Measurements from ENCODE around the gene NEMP2. TPM values are rescaled to one million over a fixed set of nuclear protein-coding genes. Genes with fewer than 3 reads are reported as not detected.

Gene NEMP2
- total RNA-seq, 1 donor from 2014 or later, result 8.2 TPM

DNA sequence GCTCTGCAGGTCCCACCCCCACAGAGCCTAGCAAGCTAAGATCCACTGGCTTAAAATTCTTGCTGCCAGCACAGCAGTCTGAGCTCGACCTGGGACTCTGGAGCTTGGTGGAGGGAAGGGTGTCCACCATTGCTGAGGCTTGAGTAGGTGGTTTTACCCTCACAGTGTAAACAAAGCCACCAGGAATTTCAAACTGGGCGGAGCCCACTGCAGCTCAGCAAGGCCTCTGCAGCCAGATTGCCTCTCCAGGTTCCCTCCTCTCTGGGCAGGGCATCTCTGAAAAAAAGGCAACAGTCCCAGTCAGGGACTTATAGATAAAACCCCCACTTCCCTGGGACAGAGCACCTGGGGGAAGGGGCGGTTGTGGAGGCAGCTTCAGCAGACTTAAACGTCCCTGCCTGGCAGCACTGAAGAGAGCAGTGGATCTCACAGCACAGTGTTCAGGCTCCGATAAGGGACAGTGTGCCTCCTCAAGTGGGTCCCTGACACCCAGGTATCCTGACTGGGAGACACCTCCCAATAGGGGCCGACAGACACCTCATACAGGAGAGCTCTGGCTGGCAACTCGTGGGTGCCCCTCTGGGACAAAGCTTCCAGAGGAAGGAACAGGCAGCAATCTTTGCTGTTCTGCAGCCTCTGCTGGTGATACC, 20.0 kb upstream of the NEMP2 start:
- DNase-seq (ENCODE audit: low spot score), result no peak

DNA sequence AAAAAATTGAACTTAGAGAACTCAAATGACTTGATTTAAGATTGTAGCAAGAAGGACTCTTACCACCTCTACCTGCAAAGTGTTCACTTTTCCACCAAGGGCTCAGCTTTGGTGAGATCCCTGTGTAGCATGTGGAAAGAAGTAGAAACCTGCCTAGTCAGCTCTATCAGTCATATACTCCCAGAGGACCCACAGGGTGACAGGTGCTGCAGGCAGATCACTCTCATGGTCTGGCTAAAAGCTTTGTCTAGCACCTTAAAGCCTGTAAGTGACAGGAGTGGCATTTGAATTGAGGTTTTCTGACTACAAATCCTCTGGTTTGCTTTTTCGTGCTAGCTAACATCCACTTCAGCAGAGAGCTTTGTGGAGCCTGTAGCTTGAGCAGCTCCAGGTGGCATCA, 18.7 kb upstream of the NEMP2 start:
- DNase-seq (ENCODE audit: low spot score), result no peak

DNA sequence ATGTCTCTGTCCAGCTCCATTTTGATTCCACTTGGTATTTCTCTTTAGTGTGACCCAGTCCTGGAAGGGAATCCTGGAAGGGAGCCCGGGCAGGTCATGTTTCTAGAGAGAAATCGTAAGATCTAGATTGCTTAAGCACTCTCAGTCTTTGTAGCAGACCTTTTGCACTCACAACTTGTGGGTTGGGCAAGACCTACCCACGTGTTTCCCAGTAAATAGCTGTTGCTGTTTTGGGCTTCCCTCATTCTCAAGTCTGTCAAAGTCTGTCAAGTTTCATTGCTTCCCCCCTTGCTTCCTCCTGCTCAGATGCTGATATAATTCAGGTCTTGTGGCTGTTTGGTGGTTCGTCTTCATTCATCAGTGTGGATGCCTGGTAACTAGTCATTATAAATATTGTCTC, 17.4 kb upstream of the NEMP2 start:
- no peak for DNase-seq (ENCODE audit: low spot score)

- no peak for DNase-seq (ENCODE audit: low spot score)
These were observed 15.6 kb upstream of the NEMP2 start for GRCh38 chr2:190550137-190550536.

DNA sequence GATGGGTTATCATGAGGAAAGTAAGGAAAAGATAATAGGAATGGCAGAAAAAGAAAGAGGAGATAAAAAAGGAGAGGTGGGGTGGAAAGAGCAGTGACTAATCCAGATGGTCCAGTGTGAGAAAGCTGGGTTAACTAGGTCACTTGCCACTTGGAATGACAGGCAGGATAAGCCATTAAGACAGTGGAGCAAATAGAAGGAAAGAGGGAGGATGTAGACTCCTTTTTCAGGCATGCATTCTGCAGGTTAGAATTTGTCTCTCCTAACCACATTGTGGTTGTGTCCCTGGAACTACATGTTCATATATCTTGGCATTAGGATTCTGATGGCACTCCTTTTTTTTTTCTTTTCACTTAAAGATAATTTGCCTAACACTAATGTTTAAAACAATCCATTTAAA, 13.4 kb upstream of the NEMP2 start:
- DNase-seq (ENCODE audit: low spot score), result no peak

DNA sequence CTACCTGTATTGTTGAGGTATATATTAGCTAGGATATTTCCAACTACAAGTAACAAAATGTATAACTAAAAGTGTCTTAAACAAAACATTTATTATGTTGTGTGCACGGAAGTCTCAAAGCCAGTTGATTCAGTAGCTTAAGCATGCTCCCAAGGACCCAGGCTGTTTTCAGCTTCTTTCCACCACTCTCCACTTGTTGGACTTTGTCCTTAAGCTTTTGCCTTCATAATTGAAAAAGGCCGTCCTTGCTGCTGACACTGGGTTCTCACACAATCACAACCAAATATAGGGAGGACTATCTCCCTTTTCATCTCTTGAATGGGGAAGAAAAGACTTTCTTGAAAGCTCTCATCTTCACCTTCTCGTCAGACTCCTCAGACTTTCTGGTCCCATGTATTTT, 12.2 kb upstream of the NEMP2 start:
- no peak for DNase-seq (ENCODE audit: low spot score)

DNA sequence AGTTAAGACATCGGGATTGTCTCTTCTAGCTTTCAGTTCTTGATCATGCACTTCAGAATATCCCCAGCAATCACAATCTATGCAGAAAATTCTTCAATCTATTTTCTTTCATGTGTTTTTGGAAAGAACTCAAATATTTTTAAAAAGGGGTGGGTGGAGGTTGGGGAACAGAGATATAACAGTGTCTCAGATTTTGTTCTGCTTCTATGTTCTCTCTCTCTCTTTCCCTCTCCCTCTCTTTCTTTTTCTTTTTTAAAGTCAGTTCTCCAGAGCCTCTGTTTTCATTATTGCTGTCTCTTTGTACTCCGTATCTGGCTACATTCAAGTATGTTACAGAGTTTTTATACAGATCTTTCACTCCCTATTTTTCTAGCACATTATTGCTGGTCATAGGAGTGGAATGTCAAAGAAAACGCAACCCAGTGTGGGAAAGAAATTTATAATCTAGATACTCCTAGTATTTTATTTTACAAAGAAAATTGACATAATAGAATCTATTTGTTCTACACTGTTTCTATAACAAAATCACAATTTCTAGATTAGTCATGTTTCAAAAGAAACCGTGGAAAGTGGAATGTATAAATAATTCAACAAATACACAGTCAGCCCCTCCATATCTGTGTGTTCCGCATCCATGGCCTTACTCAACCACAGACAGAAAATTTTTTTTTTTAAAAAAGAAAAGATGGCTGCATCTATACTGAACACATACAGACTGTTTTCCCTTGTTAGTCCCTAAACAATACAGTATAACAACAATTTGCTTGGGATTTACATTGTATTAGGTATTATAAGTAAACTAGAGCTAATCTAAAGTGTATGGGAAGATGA, 11.2 kb upstream of the NEMP2 start:
- DNase-seq (ENCODE audit: low spot score), result no peak

DNA sequence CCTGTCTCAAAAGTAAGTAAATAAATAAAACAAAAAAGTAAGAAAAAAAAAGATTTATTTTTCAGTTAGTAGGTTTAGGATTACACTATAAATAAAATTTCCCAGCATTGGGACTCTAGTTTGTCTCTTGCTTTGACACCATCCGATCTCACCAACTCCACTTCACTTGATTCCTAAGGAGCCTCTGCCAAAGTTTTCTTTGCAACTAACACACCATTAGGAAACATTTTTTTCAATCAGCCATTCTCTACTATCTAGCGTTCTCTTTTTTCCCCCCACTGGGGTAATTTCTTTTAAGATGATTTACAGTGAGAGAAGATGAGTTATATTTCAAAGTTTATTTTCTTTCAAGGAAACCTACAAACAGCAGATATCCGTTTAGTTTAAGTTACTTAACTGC, 10.6 kb upstream of the NEMP2 start:
- no peak for DNase-seq (ENCODE audit: low spot score)

DNA sequence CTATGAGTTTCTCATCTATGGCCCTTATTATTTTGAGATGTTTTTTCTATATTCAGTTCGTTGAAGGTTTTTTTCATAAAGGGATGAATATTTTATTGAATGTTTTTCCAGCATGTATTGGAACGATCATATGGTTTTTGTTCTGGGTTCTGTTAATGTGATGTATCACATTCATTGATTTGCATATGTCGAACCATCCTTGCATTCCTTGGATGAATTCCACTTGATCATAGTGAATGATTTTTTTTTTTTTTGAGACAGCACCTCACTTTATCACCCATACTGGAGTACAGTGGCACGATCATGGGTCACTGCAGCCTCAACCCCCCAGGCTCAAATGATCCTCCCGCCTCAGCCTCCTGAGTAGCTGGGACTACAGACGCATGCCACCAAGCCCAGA, 5.5 kb upstream of the NEMP2 start:
- no peak for DNase-seq (ENCODE audit: low spot score)

DNA sequence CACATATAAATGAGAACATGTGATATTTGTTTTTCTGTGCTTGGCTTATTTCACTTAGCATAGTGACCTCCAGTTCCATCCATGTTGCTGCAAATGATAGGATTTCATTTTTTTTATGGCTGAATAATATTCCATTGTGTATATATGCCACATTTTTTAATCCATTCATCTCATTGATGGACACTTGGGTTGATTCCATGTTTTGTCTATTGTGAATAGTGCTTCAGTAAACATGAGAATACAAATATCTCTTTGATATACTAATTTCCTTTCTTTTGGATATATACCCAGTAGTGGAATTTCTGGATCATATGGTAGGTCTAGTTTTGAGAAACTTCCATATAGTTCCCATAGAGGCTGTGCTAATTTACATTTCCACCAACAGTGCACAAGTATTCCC, 3.7 kb upstream of the NEMP2 start:
- DNase-seq (ENCODE audit: low spot score), result no peak

DNA sequence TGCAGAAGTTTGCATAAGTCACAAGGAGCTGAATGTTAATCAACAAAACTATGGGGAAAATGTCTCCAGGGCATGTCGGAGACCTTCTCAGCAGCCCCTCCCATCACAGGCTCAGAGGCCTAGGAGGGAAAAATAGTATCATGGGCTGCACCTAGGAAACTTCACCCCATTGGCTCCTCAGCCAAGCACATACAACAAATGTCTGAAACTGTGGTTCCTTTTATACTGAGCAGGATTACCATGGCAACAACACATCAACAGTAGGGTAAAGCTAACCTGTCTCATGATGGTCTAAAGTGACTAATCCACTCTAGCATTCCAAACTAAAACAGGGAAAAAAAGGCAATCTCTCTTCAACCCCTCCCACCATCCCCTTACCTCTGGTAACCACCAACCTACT, 3.2 kb upstream of the NEMP2 start:
- no peak for DNase-seq (ENCODE audit: low spot score)

DNA sequence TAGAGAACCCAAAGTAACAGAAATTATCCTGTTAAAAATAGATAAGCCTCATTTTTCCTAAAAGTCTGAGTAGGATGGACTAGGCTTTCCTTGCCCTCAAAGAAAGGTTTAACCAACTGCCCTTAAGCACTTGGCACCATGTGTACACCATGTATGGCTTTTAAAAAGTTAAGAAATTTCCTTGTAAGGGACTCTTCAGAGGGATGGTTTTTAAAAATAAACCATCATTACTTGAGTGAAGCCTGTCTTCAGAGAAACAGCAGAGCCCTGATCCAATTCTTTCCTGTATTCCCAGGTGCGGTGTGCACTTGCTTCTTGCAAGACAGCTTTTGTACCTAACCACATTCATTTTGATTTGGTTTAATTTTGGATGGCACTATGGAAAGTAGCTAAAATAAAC, 1.1 kb upstream of the NEMP2 start:
- no peak for DNase-seq (ENCODE audit: low spot score)

- no peak for DNase-seq (ENCODE audit: low spot score)
These were observed 558 bp upstream of the NEMP2 start for GRCh38 chr2:190535121-190535439.

GRCh38 chr2:190533968-190534309, 583 bp downstream of the NEMP2 start:
- no peak for DNase-seq (ENCODE audit: low spot score)

GRCh38 chr2:190533175-190533967, 1.2 kb downstream of the NEMP2 start:
- no peak for DNase-seq (ENCODE audit: low spot score)

DNA sequence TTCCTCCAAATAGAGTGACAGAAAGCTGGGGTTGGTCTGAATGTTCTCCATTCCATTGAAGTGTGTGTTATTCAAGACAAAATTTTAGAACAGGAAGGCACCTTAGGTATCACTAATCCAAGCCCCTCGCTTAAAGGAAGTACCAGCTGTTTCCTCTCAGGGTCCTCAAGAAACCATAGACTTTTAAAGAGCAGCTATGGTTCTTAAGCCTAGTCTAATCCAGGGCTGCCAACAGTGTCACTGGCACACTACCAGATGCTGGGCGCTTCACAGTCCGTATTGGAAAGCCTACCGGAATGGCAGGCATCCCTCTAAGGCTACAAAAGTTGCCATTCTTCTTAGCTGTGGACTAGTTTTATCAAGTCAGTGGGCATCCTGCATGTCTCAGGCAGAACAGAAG, 1.9 kb downstream of the NEMP2 start:
- no peak for DNase-seq (ENCODE audit: low spot score)

DNA sequence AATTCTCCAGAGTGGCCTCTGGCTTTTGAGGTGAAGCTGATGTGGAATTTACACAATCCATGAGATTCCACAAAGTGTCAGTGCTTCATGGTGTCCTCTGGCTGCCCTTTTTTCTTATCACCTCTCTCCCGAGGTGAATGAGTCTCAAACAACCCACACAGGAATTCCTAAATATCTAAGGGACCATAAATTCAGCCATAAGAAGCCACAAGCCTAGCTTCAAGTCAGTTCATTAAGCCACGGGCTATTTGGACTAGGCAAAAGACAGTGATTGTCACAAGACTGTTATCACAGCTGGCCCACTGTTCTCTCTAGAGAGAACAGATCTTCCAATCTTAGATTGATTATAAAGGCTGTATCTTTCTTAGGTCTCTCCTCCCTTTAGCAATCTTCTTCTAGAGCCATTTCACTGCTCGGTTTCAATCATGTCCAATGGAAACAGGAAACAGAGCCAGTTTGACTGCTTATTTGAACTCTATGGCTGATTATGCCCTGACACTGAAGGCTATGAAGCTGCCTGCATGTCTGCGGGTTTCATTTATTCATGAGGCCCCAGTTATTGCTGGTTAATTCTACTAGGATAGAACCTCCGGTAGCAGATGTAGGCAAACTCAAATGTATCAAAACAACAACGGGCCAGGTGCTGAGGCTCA, 4.1 kb downstream of the NEMP2 start:
- no peak for DNase-seq (ENCODE audit: low spot score)

DNA sequence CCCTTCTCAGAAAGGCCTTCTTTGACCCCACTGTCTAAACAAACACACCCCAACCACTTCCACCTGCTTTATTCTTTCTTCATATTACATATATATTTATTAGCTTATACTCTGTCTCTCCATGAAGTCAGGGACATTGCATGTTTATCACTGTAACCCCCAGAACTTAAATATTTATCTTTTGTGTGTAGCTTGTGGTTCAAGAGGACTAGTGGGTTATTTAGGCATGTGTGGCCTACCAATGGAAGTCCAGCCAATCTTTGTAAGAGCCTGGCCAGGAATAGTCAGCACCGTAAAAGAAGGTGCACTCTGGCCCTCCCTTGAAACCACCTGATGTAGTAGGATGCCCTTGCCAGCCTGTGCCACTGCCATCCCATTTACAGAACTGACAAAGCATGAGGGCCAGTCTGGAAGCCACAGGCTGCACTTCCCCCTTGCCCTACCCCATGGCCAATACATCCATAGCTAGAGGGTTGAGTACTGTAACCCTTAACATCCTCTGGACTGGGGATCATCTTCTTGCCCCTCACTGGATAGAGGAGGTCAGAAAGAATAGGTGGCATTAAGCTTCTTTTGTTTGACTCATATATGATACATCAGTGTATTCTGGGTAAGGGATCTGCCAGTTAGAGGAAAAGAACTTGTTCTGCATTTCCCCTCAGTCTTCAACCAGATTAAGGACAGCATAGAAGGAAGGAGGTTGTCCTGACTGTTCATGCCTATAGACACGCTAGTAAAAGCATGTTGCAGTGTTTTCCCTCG, 4.9 kb downstream of the NEMP2 start:
- no peak for DNase-seq (ENCODE audit: low spot score)

- DNase-seq (ENCODE audit: low spot score), result no peak
These were observed 6.0 kb downstream of the NEMP2 start for GRCh38 chr2:190528521-190529001.

- DNase-seq (ENCODE audit: low spot score), result no peak
These were observed 6.6 kb downstream of the NEMP2 start for GRCh38 chr2:190527918-190528317.

DNA sequence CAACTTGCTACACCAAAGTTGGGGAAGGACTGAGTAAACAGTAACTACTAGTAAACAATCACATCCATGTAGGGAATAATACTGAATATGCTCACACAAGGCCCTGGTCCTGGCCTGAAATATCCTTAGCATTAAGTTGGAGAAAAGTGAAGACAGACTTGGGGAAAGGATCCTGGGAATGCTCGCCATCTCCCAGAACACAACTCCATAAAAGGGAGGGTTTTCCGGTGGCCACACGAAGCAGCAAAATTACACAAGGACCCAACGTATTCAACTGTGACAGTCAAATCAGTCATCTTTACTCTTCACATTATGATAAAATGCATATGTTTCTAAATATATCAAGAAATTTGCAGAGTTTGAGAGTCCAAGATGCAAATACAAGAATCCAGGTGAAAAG, 7.3 kb downstream of the NEMP2 start:
- DNase-seq (ENCODE audit: low spot score), result no peak

All from ureter (tissue), 1 donor.